Activated CD4-positive, alpha-beta T cell treated with anti-CD3 and anti-CD28 coated beads, Interleukin-2, amount 50 U/mL, for 16 hours (primary cell): ENCODE results near the gene RBPJ.
A peak's percentile ranks its signal among the peaks of the same experiment; 100 is the strongest.
"Not testable (repeated sequence)": the region's sequence is repeated elsewhere in the genome, so short reads cannot be mapped to it uniquely, and the experiment has no call there.

Experiments used
- DNase-seq: peaks from one replicate; pipeline ENCODE4 v3.0.0-alpha.2; 2020

Gene RBPJ

DNA sequence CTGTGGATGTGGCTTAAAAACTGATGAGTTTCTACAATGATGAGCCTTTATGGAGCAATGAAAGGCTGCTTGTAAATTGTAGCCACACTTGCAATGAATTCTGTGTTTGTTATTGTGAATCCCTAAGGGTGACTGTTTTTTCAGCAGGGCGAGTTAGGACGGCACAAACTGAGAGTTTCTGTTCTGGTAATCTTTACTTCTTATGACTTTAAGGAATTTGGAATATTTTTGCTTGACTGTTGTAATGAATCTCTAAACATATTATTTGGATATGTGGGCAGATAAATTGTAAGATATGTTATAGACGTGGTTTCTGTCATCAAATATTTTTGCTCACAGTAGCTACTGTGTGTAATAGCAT lies 22.2 kb downstream of the RBPJ start:
- DNase-seq: no peak

DNA sequence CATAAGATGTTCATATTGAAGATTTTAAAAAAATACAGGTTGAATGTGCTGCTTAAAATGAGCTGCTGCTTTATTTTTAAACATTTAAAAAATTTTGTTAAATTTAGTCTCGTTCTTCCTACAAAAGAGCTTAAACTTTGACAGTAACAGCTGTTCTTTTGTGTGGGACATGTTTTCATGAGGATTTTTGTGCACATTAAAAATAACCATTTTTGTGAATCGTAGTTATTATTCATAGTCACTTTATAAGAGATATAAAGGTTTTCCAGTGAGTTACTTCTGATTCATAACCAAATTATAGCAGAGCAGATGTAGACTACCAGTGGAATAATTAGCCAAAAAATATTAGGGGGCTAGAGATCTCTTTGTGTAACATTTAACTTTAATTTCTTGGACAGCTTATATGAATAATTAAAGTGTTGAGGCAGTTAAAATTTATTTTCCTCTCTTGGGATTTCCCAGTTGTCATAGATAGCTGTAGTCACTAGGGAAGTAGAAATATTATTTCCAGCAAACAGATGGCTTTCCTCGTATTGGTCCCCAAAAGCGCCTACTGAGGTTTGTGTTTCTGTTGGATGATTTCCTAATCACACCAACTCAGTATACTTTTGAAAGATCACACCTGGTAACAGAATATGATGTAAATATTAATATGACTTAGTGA lies 24.2 kb downstream of the RBPJ start:
- no peak for DNase-seq

DNA sequence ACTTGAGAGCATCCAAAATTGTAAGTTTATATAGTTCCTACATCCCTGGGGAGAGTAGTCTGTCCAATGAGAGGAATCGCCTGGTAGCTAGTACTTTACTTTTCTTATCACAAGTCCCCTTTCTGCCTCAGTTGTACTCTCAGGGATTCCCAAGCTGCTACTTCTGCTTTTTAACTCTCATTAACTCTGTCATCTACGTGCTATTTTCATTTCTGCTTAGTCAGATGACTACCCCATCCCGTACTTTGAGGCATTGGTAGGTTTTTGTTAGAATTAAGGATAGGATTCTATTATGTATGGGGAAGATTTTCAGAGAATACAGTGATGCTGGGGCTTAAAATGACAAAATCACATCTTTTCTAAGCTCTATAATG lies 24.7 kb downstream of the RBPJ start:
- DNase-seq: no peak

DNA sequence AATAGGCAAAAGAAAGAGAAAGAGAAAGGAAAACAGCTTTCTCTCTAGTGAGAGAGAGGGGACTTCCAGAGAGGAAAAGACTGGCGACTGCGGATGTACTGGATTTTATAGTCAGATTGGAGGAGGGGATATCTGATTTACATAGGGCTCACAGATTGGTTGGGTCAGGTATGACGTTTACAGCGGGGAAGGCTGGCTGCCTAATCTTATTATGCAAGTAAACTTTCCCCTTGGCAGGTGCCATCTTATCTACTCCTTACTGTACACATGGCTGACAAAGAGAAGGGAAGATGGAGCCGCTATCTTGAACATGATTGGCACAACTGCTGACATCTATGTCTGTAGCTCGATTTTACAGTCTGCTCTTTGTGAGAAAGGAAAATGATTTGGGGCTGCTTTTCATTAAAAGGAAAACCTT lies 25.4 kb downstream of the RBPJ start:
- no peak for DNase-seq

DNA sequence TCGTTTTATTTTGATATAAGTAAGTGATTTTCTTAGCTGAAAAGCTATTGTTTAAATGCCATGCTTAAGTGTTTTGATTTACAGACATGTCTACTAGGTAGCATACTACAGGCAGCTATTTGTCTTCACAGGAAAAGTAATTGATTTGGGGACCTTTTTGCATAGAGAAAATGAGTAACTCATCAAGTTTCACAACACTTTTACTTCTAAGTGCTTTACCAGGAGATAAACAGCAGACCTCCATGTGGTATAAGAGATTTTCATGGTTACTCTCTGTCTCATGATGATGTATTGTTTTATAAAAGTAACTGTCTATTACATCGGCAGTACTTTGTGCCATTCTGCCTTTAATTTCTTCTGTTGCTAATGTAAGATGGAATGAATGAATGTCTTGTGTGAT lies 28.7 kb downstream of the RBPJ start:
- DNase-seq: no peak

DNA sequence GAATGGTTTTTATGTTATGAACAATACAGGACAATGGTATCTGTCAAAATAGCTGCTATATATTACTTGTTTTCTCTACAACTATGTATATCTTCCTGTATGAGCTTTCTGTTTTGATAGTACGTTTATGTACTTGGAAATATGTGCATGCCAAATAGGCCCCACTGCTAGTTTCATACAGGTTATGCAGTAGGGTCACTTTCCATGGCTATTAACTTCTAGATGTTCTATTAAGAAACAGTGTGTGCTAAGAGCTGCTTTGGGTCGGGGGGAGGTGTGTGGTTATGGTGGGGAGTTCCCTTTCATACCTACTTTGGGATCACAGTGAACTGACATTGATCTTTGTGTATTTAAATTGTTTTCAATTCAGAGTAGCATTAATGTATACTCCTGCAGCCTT lies 30.9 kb downstream of the RBPJ start:
- no peak for DNase-seq

DNA sequence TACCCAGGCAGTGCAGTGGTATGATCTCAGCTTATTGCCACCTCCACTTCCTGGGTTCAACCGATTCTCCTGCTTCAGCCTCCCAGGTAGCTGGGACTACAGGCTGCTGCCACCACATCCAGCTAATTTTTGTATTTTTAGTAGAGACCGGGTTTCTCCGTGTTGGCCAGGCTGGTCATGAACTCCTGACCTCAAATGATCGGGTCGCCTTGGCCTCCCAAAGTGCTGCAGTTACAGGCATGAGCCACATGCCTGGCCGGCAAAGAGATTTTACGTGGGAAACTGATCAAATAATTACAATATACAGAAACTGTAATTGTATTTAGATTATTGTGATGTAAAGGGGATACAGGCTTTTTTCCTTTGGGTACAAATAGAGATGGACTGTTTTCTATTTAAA lies 33.7 kb downstream of the RBPJ start:
- DNase-seq: no peak

DNA sequence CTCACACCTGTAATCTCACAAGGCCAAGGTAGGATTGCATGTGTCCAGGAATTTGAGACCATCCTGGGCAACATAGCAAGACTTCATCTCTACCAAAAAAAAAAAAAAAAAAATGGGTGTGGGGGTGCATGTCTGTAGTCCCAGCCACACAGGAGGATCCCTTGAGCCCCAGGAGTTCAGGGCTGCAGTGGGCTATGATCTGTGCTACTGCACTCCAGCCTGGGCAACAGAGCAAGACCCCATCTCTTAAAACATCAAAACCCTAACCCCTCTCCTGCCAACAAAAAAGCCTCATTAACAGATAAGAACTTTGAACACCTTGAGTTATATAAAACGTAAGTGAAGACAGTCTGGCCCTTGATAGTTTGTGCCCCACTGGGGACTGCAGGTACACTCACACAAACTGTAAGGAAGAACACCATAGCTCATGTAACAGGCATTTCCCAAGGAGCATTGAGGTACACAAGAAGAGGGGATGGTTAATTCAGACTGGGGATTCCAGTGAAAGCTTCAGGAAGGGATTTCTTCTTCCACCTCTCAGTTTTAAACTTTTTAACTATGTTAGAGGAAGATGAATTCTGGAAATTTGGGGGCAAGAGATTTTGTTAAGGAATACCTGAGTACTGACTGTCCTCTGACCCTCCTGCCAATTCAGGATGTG lies 34.7 kb downstream of the RBPJ start:
- DNase-seq: no peak

DNA sequence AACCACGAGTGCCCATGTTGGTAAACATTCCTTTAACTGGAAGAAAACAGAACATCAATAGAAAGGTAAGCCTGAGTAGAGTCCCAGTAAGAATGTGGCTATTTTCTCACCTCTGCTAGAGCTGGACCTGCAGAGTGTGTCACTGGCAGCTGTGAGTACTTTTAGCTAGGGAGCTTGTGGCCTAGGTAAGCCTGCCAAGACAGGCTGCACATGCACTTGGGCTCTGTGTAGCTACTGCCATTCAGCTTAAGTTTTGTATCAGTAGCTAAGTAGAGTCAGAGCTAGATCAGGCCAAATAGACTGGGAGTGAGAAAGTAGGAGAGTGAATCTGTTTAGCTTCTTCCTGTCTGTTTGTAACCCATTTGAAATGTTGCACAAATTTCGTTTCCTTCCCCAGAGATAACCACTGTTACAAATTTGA lies 35.3 kb downstream of the RBPJ start:
- DNase-seq: peak; percentile 20

DNA sequence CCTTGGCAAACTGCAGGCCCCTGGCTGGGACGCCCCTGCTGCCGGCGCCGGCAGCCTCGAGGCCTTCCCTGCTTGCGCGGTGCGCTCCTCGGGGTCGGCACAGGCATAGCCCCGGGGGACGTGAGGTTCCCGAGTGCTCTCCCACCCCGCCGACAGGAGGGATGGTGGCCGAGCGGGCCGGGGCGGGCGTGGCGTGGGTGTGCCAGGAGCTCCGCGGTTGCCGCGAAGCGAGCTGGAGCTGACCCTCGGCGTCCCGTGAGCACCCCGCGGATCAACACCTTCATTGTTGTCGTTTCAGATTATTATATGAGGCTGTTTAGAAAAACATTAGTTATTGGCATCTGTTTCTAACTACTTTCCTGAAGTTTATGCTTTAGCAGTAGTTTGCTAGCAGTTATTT lies 38.7 kb downstream of the RBPJ start:
- not testable (repeated sequence) for DNase-seq

DNA sequence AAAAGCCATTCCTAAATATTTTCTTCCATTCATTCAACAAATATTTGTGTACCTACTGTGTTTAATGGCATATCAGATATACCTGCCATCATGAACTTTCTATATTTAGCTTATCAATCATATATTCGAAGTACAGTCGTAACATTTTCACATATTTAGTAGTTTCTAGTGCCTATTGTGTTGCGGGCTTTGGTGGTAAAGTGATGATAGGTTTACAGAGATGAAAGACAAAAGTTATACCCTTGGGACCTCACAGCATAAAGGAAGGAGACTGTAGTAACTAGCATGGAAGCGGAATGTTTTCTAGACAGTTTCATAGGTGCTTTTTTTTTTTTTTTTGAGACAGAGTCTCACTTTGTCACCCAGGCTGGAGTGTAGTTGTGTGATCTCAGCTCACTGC lies 39.5 kb downstream of the RBPJ start:
- no peak for DNase-seq

DNA sequence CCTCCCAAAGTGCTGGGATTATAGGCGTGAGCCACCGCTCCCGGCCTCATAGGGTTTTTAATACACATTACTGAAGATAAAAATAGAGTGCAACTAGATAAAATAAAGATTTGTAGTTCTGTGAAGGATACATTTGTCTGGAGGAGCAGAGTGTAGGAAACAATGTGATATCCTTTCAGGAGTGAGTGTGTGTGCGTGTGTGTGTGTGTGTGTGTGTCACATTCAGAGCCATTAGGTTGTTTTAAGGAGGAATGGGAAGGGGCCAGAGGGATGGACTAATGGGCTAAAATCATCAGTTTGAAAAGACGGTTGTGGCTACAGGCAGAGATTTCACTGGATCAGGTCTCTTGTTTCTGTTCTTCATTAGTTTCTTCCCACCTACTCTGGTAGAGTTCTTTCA lies 40.0 kb downstream of the RBPJ start:
- no peak for DNase-seq

DNA sequence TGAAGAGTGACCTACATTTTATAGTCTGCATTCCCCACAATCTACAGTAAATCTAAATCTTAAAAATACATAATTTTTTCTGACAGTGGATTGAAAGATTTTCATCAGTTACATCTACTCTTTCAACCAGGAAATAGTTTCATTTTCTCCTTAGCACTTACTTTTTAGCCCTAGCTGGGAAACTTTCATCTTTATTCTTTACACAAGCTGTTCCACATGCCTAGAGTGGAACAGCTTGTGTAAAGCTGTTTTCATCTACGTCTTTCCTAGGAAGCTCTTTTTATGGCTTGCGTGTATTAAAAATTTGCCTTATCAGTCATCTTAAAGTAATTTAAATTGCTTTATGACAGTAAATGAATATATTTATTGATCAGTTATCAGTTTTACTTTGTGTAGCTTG lies 40.5 kb downstream of the RBPJ start:
- DNase-seq: no peak

DNA sequence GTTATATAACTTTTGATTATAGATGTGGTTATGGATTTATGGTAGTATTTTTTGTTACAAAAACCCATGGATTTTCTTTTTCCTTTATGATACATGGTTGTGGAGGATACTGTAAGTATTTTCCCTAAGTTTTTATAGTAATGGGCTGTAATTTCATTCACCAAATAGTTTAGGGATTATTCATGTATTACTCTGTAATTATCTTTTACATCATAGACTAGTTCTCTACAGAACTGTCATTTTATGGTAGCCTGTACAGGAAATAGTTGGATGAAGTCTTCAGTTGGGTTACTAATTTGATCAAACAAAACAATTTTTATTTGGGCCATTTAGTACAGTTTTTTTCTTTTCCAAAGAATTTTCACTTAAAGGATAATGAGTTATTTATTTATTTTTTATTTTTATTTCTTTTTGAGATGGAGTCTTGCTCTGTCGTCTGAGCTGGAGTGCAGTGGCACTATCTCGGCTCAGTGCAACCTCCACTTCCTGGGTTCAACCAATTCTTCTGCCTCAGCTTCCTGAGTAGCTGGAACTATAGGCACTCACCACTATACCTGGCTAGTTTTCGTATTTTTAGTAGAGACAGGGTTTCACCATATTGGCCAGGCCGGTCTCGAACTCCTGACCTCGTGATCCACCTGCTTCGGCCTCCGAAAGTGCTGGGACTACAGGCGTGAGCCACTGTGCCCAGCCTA lies 42.1 kb downstream of the RBPJ start:
- no peak for DNase-seq

DNA sequence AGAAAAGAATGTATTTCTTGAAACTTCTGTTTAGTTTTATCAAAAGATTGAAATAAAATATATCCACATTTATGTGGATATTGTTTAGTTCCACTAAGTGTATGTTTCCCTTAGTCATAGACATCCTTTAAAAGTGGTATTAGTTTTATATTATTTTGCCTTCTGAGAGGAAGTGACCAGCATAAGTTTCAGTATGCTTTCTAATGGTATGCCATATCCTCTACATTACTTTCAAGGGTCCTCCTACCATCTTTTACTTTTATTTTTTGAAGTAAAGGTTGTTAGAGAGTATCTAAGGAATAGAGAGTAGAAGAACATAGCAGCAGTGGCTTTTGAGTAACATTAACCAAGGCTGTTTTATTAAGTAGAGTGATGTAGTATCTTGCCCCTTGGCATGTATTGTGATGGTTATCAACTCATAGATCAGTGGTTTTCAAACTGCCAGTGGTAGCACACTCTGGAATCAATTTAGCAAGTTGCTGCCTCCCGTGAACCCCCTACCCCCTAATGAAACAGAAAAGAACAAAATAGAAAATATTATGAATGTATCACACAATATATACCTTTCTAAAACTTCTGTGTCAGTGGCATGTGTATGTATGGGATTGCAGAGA lies 44.8 kb downstream of the RBPJ start:
- DNase-seq: no peak

DNA sequence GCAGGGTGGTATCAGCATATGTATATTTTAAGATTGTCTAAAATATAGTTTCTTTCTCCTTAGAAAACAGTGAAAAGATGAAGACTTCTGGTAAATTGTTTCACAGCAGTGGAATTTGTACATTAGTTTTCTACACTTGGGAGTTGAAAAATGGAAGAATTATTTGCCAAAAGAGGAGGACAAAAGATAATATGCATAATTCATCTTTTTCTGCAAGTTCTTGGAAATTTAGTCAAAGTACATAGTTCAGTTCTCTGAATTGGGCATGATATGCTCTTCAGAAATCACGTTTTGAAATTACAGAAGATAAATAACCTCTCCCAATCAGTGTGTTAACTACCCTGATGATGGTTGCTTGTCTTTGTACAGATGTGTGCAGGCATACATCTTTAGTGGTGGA lies 47.0 kb downstream of the RBPJ start:
- no peak for DNase-seq

DNA sequence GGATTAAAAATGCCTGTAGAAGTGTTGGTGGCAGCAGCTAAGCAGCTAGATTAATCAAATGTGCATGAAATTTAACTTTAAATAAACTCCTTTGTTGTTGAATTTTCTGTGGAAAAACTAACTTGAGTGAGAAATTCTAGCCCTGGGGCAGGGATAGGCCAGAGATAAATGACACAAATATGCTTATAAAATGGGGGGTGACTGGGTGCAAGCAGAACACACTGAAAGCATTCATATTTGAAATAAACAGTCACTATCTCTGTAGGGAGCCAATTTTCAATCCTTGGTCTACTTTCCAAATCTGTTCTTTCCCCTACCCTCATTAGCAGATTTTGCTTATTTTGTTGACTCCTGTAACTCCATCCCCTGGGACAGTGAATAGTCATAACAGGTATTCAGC lies 47.9 kb downstream of the RBPJ start:
- DNase-seq: no peak

DNA sequence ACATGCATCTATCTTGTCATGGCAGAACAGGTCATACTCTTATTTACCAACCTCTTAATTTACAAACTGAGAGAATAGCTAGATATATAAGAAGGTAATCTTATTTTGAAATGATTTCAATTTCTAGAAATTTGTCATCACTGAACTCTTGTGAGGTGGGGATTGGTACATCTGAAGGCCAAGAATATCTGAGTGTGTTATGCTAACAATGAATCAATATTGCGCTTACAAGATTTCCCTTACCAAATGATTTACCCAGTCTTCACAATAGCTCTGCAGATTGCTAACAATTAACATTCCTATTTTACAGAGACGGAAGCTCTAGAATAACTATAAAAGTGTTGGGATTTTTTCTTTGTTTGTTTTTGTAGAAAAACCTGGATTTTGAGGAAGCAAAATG lies 48.3 kb downstream of the RBPJ start:
- no peak for DNase-seq

DNA sequence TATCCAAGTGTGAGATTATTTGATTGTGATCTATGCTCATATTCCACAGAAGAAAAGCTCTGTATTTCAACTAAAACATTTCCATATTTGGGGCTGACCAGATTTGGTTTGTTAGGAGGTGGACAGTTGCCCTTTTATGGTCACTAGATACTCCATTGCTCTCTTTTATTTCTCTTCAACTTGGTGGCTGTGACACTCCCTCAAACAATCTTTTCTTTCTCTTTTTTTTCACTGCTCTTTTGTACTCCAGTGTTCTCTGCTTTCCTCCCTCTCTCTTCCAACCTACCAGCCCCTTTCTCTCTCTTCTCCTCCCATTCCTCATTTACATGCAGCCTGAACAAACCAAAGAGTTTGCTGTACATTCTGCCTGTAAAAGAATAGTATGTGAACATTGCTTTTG lies 48.8 kb downstream of the RBPJ start:
- no peak for DNase-seq

DNA sequence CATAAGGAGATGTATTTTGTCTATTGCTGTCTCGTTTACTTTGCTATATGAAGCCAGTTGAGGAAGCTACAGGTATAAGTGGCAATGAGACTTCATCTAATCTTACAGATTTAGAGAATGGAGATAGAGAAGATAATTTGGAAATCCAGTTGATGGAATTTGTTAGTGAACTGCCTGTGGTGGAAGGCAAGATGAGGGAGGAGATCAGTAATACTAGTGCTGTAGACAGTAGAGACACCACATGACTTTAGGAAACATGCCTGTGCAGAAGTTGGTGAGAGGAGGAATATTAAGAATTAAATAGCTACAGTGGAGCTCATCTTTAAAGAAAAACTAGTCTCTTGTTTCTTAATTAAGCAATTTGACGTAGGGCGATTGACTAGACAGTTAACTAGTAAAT lies 51.3 kb downstream of the RBPJ start:
- no peak for DNase-seq

DNA sequence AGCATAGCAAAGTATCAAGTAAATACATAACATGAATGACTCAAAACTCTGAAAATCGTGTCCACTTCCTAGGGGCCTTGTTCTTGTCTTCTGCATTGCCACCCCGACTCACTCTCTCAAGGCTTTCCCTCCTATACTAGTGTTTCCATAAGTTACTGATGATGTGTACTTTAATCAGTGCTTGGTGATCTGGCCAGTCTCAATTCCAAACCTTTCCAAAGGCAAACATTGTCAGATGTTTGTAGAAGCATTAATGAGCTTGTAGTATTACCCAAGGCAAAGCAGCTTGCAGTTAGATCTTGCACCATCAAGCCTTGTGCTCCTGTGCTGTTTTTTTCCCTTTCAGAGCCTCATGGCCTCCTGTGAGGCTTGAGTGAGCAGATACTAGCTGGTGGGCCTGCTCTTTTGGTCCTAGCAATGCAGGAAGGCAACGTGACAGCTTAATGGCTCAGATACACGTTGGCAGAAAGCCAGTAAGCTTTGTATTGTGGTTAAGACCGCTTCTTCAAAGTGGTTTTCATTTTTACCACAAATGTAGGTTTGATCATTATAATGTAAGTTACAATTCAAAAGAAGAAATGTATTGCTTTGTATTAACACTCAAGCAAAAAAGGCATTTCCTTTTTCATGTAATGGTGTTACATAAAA lies 51.8 kb downstream of the RBPJ start:
- DNase-seq: peak; percentile 85

DNA sequence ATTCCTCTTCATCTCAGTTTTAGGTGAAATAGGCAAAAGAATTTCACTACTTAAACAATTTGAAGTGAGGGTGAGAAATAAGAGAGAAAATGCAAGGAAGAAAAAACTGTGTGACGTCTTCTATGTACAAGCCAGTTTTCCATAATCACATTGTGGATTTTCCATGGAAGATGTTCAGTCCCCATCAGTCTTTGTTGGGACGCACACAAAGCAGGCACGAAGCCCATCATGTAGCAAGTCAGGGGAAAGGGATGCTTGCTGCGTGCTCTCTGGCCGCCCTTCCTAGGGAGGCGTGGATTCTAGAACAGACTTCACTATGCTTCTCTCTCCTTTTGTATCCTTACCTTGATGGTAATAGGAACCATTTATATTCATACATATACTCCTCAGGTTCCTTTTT lies 54.7 kb downstream of the RBPJ start:
- DNase-seq: no peak
